Measurements from ENCODE around the gene SIMC1.

The SIMC1 gene

GRCh38 chr5:176389135-176390123 lies 151.2 kb downstream of the SIMC1 start:
- no peak for DNase-seq

GRCh38 chr5:176391479-176391878 lies 153.3 kb downstream of the SIMC1 start:
- no peak for DNase-seq

- no peak for DNase-seq
Measured at GRCh38 chr5:176391999-176392398, 153.8 kb downstream of the SIMC1 start.

GRCh38 chr5:176392526-176392925 lies 154.3 kb downstream of the SIMC1 start:
- DNase-seq = no peak

- no peak for DNase-seq
Measured at GRCh38 chr5:176394096-176394495, 155.9 kb downstream of the SIMC1 start.

GRCh38 chr5:176394881-176395675 lies 156.9 kb downstream of the SIMC1 start:
- no peak for DNase-seq
